Measurements from ENCODE around the gene TMC2. TPM values are rescaled to one million over a fixed set of nuclear protein-coding genes. Genes with fewer than 3 reads are reported as not detected.

TMC2 gene
- total and polyA plus RNA-seq, 10 donors: 0.07 to 1.2 (median 0.13) TPM; not detected in 2

DNA sequence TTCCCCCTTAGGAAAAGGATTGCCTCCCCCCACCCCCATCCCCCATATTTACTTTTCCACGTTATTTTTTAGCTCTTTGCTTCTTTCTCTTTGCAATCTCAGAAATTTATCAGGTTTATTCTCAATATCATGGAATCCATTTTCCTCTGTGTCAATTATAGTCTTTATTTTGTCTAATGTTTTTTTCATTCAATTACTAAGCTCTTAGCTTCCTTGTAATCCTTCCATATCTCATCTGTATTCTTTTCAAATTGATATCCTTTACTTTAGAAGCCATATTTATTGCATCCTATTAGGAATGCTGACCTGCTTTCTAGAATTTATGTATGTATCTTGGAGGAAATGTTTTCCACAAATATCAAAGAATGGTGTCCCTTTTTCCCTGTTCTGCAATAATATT is 39.3 kb downstream of the TMC2 start:
- Histone ChIP-seq H3K4me3 (no peak overlapping the region), H3K27ac (no peak overlapping the region), H3K4me1 (no peaks in the 10 kb centered on the region), H3K27me3 (replicated peaks in 1 of 7) (peaks cover 0 to 52% (median 7%) of the 10 kb centered on the region in 7 donors), H3K9me3 (no peaks in the 10 kb centered on the region), H3K36me3 (no peaks in the 10 kb centered on the region)
- intact Hi-C loops (cut with DNase I; ENCODE audit: low total_unique reads): no loop called here
- no peak for DNase-seq
- WGBS, 5 donors: 27 to 57% (median 45%) methylated on average over 1 of the region's 1 CpG
- no peak for TF ChIP-seq POLR2AphosphoS5 (IDR thresholded peaks at IDR 0.05)
- TF ChIP-seq, protein P1, sequence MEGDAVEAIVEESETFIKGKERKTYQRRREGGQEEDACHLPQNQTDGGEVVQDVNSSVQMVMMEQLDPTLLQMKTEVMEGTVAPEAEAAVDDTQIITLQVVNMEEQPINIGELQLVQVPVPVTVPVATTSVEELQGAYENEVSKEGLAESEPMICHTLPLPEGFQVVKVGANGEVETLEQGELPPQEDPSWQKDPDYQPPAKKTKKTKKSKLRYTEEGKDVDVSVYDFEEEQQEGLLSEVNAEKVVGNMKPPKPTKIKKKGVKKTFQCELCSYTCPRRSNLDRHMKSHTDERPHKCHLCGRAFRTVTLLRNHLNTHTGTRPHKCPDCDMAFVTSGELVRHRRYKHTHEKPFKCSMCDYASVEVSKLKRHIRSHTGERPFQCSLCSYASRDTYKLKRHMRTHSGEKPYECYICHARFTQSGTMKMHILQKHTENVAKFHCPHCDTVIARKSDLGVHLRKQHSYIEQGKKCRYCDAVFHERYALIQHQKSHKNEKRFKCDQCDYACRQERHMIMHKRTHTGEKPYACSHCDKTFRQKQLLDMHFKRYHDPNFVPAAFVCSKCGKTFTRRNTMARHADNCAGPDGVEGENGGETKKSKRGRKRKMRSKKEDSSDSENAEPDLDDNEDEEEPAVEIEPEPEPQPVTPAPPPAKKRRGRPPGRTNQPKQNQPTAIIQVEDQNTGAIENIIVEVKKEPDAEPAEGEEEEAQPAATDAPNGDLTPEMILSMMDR (IDR thresholded peaks at IDR 0.05 in 8 of 11, conservative IDR thresholded peaks at IDR 0.05 in 3 of 11): no peak
- TF ChIP-seq POLR2A (IDR thresholded peaks at IDR 0.05): no peak

DNA sequence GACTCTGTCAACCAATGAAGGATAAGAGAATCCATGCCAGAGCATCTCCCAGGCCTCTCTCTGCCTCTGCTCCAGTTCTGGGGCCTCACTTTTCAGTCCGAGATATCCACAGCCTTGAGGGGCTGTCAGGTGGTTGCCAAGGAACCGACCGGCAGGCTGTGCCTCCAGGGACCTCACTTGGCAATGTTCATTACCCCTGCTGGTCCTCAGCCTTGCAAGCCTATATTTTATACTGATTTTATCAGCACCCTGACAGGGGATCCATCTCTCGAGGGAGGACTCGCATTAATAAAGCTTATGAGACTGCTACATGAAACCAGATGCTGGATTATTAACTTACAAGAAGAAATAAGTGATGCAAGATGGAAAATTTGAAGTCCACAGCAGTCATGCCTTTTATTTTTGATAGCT is 39.9 kb downstream of the TMC2 start:
- Histone ChIP-seq H3K27me3 (replicated peaks in 1 of 7) (peaks cover 0 to 54% (median 7%) of the 10 kb centered on the region in 7 donors), H3K4me3 (no peak overlapping the region), H3K4me1 (no peaks in the 10 kb centered on the region), H3K9me3 (no peaks in the 10 kb centered on the region), H3K36me3 (no peaks in the 10 kb centered on the region), H3K27ac (no peak overlapping the region)
- TF ChIP-seq POLR2A (IDR thresholded peaks at IDR 0.05) (no peak), POLR2AphosphoS5 (IDR thresholded peaks at IDR 0.05) (no peak)
- TF ChIP-seq, protein P1 (IDR thresholded peaks at IDR 0.05 in 8 of 11, conservative IDR thresholded peaks at IDR 0.05 in 3 of 11): no peak
- intact Hi-C loops (cut with DNase I; ENCODE audit: low total_unique reads): no loop called here
- WGBS, 5 donors: 67 to 82% (median 77%) methylated on average over 5 of the region's 5 CpGs
- DNase-seq: no peak

DNA sequence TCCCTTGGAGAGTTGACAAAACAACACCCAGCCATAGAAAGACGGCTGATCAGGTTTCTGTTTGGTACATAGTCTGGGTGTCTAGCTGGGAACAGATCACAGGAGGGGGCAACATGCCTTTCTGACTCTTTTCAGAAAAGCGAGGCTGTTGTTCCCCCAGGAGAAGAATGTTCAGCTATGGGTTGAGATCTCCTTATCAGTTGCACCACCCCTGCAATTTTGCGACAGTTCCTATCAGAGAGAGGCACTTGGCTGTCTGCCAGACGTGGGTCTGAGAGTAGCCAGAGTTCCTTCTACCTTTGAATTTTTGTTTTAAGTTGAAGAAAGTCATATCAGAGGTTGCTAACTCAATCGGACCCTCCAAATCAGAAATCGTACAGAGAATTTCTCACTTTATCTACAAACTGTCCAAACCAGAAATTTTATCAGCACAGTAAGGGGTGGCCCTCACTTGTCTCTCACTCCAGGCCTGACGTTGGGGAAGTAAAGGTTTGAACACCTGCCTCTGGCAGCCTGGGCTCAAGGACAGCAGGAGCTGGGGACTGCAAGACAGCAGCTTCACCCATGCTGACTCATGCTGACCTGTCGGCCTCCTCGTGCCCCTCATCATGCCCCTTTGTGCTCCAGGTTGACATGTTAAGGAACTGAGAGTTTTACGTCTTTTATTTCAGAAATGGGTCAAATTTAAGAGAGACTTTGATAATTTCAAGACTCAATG is 42.3 kb downstream of the TMC2 start:
- TF ChIP-seq, protein P1 (IDR thresholded peaks at IDR 0.05 in 8 of 11, conservative IDR thresholded peaks at IDR 0.05 in 3 of 11): no peak
- TF ChIP-seq POLR2A (IDR thresholded peaks at IDR 0.05): no peak
- no peak for TF ChIP-seq POLR2AphosphoS5 (IDR thresholded peaks at IDR 0.05)
- intact Hi-C loops (cut with DNase I; ENCODE audit: low total_unique reads): no loop called here
- WGBS, 5 donors: 26 to 33% (median 30%) methylated on average over 10 of the region's 10 CpGs
- Histone ChIP-seq H3K4me3 (no peak overlapping the region), H3K27me3 (replicated peaks in 1 of 7) (peaks cover 0 to 47% (median 7%) of the 10 kb centered on the region in 7 donors), H3K27ac (no peak overlapping the region), H3K9me3 (no peaks in the 10 kb centered on the region), H3K4me1 (no peaks in the 10 kb centered on the region), H3K36me3 (no peaks in the 10 kb centered on the region)
- DNase-seq: no peak

DNA sequence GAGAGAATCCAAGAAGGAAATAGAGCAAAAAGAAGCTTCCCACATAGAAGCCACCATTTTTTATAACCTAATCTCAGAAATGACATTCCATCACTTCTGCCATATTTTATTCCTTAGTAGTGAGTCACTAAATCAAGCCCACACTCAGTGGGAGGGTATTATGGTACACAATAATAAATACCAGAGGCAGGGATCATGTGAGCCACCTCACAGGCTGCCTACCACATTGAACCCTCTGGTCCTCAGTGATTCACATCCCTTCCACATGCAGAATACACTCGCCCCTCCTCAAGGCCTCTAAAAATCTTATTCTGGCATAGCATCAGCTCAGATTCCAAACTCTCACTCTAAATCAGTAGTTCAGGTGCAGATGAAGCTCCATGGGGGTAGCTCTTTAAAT is 49.4 kb downstream of the TMC2 start:
- intact Hi-C loops (cut with DNase I; ENCODE audit: low total_unique reads): no loop called here
- Histone ChIP-seq H3K9me3 (no peaks in the 10 kb centered on the region), H3K36me3 (no peaks in the 10 kb centered on the region), H3K27me3 (replicated peaks in 1 of 7) (peaks cover 0 to 16% (median 0%) of the 10 kb centered on the region in 7 donors), H3K4me1 (no peaks in the 10 kb centered on the region), H3K4me3 (no peak overlapping the region), H3K27ac (no peak overlapping the region)
- TF ChIP-seq, protein P1 (IDR thresholded peaks at IDR 0.05 in 8 of 11, conservative IDR thresholded peaks at IDR 0.05 in 3 of 11): no peak
- TF ChIP-seq POLR2AphosphoS5 (IDR thresholded peaks at IDR 0.05) (no peak), POLR2A (IDR thresholded peaks at IDR 0.05) (no peak)
- DNase-seq: no peak
- WGBS, 5 donors: 70 to 86% (median 79%) methylated on average over 1 of the region's 1 CpG

Data from spleen (tissue), 11 donors.